Spleen (tissue), 7 donors: ENCODE measurements around the gene NDUFAF8.
A peak's percentile ranks its signal among the peaks of the same experiment; 100 is the strongest.

ENCODE experiments used
- CTCF ChIP-seq, 11 experiments: fragments of 200-600 bp in 7 of 11; fragments of 450-650 bp in 4 of 11; sonication (generic) in 4 of 11; IDR thresholded peaks in 8 of 11; conservative IDR thresholded peaks in 3 of 11; 1 replicate in 7 of 11; 2 replicates in 4 of 11; pipeline versions ENCODE4 v1.4.0 to v1.8.0; 2016 to 2021; ENCODE audit warnings: antibody characterized with exemption in 11 of 11, inconsistent platforms in 4 of 11, mild to moderate bottlenecking in 1 of 11
- POLR2AphosphoS5 ChIP-seq, 3 donors: sonication (generic); formaldehyde crosslinking; IDR thresholded peaks; one replicate each; pipeline ENCODE4 v1.5.1; 2017; ENCODE audit warnings: antibody characterized with exemption in 3 of 3
- donor health status: DM: no; HTN: no; CAD: no; lungs with moderate emphysema.
- donor health status: DM: no; HTN: no; CAD: no.
- donor health status: DM: no; HTN: no; CAD: no.

DNA sequence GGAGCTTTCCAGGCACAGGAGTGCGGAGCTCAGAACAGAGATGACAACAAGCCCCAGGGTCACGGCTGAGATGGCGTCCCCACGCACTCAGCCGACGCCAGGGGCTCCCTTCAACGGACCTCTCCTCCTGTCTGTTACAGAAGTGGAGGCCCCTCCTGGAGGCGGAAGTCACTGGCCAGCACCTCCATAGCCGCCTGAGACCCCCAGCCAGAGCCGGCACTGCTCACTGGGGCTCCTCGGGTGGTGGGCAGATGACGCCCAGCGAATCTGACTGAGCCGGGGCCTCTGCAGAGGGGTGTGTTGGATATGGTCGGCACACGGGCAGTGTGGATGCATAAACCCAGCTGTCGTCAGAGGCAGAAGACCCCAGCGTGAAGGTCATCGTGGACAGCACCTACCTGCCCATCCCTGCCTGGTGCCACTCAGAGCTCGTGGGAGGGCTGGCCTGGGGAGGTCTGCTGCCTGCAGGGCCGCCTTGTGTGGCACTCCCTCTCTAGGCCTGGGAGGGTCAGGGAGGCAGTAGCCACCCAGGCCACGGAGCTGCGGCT is 20.0 kb downstream of the NDUFAF8 start:
- TF ChIP-seq POLR2AphosphoS5 (IDR thresholded peaks at IDR 0.05) (peak in 1 of 3 donors; percentile 20), CTCF (IDR thresholded peaks at IDR 0.05 in 8 of 11, conservative IDR thresholded peaks at IDR 0.05 in 3 of 11) (no peak)
